Astrocyte of the spinal cord (primary cell): ENCODE results near the gene TELO2.

Experiments
- DNase-seq: peaks from one replicate; pipeline ENCODE4 v3.0.0; 2011; ENCODE audit warnings: low read depth, low spot score
- H3K4me3 ChIP-seq: 2 replicates; pipeline ENCODE4 v1.5.1; 2011; ENCODE audit warnings: low read depth, mild to moderate bottlenecking, low read length, moderate library complexity
- in situ Hi-C: cut with HindIII; loops from 2 replicates; pipeline ENCODE4 v1.10.0; 2017; ENCODE audit warnings: low sequenced_read_pairs
- TF ChIP-seq, protein P1 (sequence below): IDR thresholded peaks from 2 replicates; pipeline ENCODE4 v1.5.1; 2012; ENCODE audit warnings: low read depth, mild to moderate bottlenecking, low read length, inconsistent platforms

Gene TELO2

DNA sequence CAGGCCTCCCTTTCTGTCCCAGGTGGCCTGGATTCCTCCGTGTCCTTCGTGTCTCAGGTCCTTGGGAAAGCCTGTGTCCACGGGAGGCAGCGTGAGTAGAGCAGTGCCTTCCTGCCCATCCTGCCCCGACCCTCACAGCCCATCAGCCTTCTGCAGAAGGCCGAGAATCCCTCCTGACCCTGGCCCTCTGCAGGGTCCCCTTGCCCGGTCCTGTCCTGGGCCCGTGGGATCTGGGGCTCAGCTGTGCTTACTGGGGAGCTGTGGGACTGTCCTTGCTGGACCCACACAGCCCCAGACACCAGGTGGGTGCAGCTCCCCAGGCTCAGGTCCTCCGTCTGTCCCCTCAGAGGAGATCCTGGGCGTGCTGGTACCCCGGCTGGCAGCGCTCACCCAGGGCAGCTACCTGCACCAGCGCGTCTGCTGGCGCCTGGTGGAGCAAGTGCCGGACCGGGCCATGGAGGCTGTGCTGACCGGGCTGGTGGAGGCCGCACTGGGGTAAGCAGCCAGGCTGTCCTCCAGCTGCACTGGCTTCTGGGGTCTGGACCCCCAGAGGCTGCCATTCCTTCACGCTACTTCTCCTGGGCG is 3.9 kb downstream of the TELO2 start:
- in situ Hi-C loops: no loop called here
- TF ChIP-seq, protein P1, sequence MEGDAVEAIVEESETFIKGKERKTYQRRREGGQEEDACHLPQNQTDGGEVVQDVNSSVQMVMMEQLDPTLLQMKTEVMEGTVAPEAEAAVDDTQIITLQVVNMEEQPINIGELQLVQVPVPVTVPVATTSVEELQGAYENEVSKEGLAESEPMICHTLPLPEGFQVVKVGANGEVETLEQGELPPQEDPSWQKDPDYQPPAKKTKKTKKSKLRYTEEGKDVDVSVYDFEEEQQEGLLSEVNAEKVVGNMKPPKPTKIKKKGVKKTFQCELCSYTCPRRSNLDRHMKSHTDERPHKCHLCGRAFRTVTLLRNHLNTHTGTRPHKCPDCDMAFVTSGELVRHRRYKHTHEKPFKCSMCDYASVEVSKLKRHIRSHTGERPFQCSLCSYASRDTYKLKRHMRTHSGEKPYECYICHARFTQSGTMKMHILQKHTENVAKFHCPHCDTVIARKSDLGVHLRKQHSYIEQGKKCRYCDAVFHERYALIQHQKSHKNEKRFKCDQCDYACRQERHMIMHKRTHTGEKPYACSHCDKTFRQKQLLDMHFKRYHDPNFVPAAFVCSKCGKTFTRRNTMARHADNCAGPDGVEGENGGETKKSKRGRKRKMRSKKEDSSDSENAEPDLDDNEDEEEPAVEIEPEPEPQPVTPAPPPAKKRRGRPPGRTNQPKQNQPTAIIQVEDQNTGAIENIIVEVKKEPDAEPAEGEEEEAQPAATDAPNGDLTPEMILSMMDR: no peak
- no peak overlapping the region for H3K4me3 ChIP-seq
- DNase-seq: no peak

DNA sequence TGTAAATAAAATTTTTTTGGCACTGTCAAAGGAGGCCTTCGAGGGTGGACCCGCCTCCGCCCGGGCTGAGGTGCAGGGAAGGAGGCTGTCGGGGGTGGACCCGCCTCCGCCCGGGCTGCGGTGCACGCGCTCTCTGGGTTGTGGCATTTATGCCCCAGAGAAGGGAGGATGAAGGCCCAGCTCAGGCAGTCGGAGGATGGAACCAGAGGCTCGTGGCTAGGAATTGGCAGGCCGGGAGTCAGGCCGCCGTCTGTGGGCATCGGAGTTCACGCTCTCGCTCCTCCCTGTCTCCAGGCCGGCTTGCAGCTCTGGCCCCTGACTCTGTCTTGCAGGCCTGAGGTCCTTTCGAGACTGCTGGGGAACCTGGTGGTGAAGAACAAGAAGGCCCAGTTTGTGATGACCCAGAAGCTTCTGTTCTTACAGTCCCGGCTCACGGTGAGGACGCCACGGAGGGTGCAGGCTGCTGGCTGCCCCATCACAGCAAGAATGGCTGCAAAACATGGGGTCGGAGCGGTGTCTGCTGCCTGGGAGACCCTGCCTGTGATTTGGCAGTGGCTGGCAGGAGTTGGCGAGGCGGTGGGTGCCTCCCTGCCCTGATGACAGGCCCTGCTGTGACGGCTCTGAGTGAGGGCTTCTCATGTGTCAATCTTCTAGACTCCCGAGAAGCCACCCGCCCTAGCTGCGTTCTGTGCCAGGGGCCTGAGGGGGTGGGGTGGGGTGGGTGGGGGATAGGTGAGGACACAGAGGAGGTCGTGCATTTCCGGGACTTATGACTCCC is 5.9 kb downstream of the TELO2 start:
- TF ChIP-seq, protein P1: no peak
- in situ Hi-C loops: no loop called here

DNA sequence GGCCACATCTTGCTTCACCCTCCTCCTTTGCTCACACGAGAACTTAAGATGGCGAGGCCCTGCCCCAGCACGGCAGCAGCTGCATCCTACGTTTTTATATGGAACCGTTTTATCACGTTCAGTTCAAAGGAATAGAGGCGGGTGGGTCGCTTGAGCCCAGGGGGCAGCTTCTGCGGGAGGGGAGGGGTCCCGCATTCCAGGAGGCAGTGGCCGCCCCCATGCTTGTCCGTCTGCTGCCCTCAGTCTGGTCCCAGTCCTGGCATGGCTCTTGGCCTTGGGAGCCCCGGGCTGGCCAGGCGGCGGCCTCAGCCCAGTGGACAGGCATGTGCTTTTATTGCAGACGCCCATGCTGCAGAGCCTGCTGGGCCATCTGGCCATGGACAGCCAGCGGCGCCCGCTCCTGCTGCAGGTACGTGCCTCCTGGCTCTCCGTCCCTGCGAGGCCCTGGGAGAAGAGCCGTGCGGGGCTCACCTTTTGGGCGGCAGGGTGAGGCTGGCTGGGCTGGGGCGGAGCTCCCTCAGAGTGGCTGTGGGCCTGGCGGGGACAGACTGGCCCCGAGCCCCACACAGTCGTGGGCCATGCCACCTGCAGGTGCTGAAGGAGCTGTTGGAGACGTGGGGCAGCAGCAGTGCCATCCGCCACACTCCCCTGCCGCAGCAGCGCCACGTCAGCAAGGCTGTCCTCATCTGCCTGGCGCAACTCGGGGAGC is 6.8 kb downstream of the TELO2 start:
- TF ChIP-seq, protein P1: no peak
- DNase-seq: no peak
- H3K4me3 ChIP-seq: no peak overlapping the region
- in situ Hi-C loops: no loop called here

More for the DNA sequence above, 5.9 kb downstream of the TELO2 start:
- DNase-seq: no peak
- H3K4me3 ChIP-seq: no peak overlapping the region

DNA sequence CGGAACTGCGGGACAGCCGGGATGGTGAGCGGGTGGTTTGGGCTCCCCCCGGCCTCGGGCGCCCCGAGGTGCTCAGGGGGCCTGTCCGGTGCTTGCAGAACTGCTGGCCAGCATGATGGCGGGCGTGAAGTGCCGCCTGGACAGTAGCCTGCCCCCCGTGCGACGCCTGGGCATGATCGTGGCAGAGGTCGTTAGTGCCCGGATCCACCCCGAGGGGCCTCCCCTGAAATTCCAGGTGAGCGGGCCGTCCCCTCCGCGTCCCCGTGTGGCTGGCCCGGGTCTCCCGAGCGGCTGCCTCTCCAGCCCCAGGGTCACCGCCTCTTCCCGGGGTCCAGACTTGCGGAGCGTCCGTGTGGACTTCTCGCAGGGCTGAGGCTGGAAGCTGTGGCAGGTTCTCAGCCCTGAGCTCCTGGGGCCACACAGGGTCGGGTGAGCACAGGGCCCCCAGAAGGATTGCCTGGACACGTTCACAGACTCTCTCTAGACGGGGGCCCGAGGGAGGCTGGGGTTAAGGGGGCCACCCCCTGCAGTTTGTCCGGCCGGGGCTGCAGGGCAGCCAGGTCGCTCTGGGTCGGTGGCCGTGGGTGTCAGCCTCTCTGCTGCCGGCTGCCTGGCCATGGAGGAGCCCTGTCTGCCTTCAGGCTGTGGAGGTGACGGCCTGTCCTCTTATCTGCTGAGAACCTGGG is 7.4 kb downstream of the TELO2 start:
- no peak for DNase-seq
- no peak overlapping the region for H3K4me3 ChIP-seq
- in situ Hi-C loops: no loop called here
- TF ChIP-seq, protein P1: no peak

DNA sequence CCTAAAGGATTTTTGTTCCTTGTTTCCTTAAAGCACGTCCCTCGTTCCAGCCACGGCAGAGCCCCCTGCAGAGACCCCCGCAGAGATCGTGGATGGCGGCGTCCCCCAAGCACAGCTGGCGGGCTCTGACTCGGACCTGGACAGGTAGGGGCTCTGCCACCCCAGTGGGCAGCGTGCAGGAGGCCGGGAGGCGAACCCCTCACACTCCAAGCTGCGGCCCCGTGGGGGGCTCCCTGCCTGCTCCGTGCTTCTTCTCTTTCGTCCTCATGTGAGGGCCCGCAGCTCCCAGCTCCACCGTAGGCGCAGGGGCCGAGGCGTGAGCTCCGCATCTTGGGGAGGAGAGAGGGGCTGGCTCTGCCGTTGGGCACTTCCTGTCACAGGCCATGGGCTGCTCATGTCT is 8.5 kb downstream of the TELO2 start:
- DNase-seq: no peak
- TF ChIP-seq, protein P1: no peak
- in situ Hi-C loops: no loop called here
- H3K4me3 ChIP-seq: no peak overlapping the region

DNA sequence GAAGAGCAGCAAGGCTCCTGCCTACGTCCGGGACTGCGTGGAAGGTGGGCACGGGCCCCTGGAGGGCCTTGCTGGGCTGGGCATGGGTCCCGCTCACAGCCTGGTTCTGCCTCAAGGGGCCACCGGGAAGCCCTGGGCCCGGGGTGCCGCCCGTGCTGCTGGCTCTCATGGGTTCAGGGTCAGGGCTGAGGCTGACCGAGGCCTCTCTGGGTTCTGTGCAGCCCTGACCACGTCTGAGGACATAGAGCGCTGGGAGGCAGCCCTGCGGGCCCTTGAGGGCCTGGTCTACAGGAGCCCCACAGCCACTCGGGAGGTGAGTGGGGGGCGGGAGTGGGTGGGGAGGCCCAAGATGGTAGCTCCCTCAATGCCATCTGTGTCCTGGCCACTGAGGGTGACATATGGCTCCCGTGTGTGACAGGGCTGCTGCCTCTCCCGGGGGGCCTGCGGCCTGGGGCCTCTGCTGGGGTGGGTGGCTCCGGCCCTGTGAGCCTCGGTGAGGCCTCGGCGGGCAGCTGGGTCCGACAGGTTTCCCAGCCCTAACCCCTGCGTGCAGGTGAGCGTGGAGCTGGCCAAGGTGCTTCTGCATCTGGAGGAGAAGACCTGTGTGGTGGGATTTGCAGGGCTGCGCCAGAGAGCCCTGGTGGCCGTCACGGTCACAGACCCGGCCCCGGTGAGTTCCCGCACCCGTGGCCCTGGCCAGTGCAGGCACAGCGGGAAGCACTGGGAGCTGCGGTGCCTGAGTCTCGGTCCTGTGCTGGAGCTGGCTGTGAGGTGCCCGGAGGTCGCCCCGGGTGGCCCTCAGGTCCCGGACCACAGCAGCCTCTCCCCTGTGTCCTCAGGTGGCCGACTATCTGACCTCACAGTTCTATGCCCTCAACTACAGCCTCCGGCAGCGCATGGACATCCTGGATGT is 9.2 kb downstream of the TELO2 start:
- H3K4me3 ChIP-seq: no peak overlapping the region
- in situ Hi-C loops: no loop called here
- TF ChIP-seq, protein P1: no peak
- no peak for DNase-seq
